Measurements from ENCODE around the gene SEC23B. TPM values are rescaled to one million over a fixed set of nuclear protein-coding genes. Genes with fewer than 3 reads are reported as not detected.
A peak's percentile ranks its signal among the peaks of the same experiment; 100 is the strongest.
"Not testable (repeated sequence)": the region's sequence is repeated elsewhere in the genome, so short reads cannot be mapped to it uniquely, and the experiment has no call there.

SEC23B gene
- total RNA-seq, 2 donors from 2014 or later, result 29.0 to 36.3 TPM

GRCh38 chr20:18511571-18511970 is 3.8 kb downstream of the SEC23B start:
- 77 to 79% methylated on average over 1 of the region's 1 CpG for WGBS, 2 donors
- no peaks in the 10 kb centered on the region for H3K9me3 ChIP-seq
- H3K4me1 ChIP-seq, result peaks cover 62% of the 10 kb centered on the region
- TF ChIP-seq POLR2A (IDR thresholded peaks at IDR 0.05) (no peak), CTCF (IDR thresholded peaks at IDR 0.05) (no peak)
- H3K4me3 ChIP-seq, result no peak overlapping the region
- peak overlapping the region in 1 of 4 donors; percentile 10 for H3K27ac ChIP-seq
- DNase-seq (no peak), ATAC-seq (no peak)
- H3K27me3 ChIP-seq, result no peaks in the 10 kb centered on the region
- peaks cover 0 to 6% of the 10 kb centered on the region in 2 donors for H3K36me3 ChIP-seq (replicated peaks in 1 of 2; ENCODE audit: insufficient read depth in 1 of 2, low read depth in 2 of 2)
- intact Hi-C loops (cut with DNase I), result no loop called here

DNA sequence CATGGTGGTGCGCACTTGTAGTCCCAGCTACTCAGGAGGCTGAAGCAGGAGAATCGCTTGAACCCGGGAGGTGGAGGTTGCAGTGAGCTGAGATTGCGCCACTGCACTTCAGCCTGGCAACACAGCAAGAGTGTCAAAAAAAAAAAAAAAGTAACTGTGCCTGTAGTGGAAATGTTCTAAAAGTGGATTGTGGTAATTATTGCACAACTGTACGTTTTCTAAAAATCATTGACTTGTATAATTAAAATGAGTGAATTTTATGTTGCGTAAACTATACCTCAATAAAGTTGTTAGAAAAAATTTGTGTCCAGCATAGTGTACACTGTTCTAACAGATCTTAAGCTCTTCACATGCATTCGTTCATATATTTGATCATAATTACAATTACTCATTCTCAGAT is 5.5 kb downstream of the SEC23B start:
- 81 to 86% methylated on average over 7 of the region's 7 CpGs for WGBS, 2 donors
- intact Hi-C loops (cut with DNase I), result no loop called here
- Histone ChIP-seq H3K27ac (no peak overlapping the region), H3K4me3 (no peak overlapping the region), H3K27me3 (no peaks in the 10 kb centered on the region), H3K9me3 (no peaks in the 10 kb centered on the region), H3K36me3 (replicated peaks in 1 of 2; ENCODE audit: insufficient read depth in 1 of 2, low read depth in 2 of 2) (peaks cover 0 to 6% of the 10 kb centered on the region in 2 donors), H3K4me1 (peaks cover 57% of the 10 kb centered on the region)
- DNase-seq (no peak), ATAC-seq (no peak)
- TF ChIP-seq POLR2A (IDR thresholded peaks at IDR 0.05), result no peak
- TF ChIP-seq CTCF (IDR thresholded peaks at IDR 0.05), result no peak

DNA sequence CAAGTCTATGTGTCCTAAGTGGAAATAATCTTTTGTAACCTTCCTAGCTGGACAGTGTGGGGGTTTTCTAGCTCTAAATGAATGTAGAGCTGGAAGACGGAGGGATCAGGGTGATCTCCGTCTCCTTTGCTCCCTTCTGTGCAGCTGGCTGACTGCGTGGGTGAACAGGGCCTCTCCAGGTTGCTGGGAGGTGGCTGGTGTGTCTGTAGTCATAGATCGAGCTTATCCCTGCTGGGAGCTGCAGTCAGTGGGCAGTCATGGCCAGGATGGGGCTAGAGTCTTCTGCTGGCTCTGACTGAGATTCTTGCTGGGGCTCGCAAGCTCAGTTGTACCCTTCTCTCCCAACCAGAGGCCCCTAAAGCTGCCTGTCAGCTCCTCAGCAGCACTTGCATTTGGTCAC is 6.4 kb downstream of the SEC23B start:
- Histone ChIP-seq H3K27ac (no peak overlapping the region), H3K4me3 (no peak overlapping the region), H3K9me3 (no peaks in the 10 kb centered on the region), H3K4me1 (peaks cover 52% of the 10 kb centered on the region), H3K36me3 (replicated peaks in 1 of 2; ENCODE audit: insufficient read depth in 1 of 2, low read depth in 2 of 2) (peaks cover 0 to 6% of the 10 kb centered on the region in 2 donors), H3K27me3 (no peaks in the 10 kb centered on the region)
- WGBS, 2 donors, result 80 to 81% methylated on average over 4 to 5 of the region's 5 CpGs
- DNase-seq (no peak), ATAC-seq (no peak)
- TF ChIP-seq POLR2A (IDR thresholded peaks at IDR 0.05), result no peak
- TF ChIP-seq CTCF (IDR thresholded peaks at IDR 0.05), result no peak
- intact Hi-C loops (cut with DNase I), result no loop called here

GRCh38 chr20:18515973-18516372 is 8.2 kb downstream of the SEC23B start:
- no peak overlapping the region for H3K4me3 ChIP-seq
- intact Hi-C loops (cut with DNase I), result no loop called here
- H3K4me1 ChIP-seq, result peaks cover 34% of the 10 kb centered on the region
- H3K36me3 ChIP-seq (replicated peaks in 1 of 2; ENCODE audit: insufficient read depth in 1 of 2, low read depth in 2 of 2), result peaks cover 0 to 4% of the 10 kb centered on the region in 2 donors
- no peaks in the 10 kb centered on the region for H3K9me3 ChIP-seq
- DNase-seq (no peak), ATAC-seq (no peak)
- TF ChIP-seq CTCF (IDR thresholded peaks at IDR 0.05) (no peak), POLR2A (IDR thresholded peaks at IDR 0.05) (no peak)
- no peaks in the 10 kb centered on the region for H3K27me3 ChIP-seq
- no peak overlapping the region for H3K27ac ChIP-seq

DNA sequence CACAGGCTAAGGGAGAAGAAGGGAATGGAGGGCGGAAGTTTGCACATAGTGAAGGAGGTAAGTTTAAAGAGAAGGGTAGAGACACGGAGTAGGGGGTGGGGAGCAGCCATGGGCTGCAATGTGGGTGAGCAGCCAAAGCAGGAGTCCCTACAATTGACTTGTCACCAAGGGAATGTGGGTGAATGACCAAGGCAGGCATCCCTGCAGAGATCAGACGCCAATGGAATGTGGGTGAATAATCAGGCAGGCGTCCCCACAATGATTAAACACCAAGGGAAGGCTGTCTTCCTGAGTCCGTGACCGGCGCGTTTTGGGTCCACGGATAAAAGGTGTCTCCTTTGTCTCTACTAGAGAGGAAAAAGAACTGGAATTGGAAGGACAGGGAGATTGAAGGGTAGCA is 14.3 kb downstream of the SEC23B start:
- not testable (repeated sequence) for DNase-seq, ATAC-seq
- 88 to 94% methylated on average over 9 of the region's 9 CpGs for WGBS, 2 donors

More for the DNA sequence above, 14.3 kb downstream of the SEC23B start:
- H3K27ac ChIP-seq; H3K4me3 ChIP-seq; H3K4me1 ChIP-seq; H3K9me3 ChIP-seq; H3K27me3 ChIP-seq; intact Hi-C loops (cut with DNase I): not testable (repeated sequence)
- peaks cover 0 to 23% of the 10 kb centered on the region in 2 donors for H3K36me3 ChIP-seq (replicated peaks in 1 of 2; ENCODE audit: insufficient read depth in 1 of 2, low read depth in 2 of 2)

Measured in body of pancreas (tissue), 4 donors.